Adrenal gland (tissue), 12 donors: ENCODE measurements around the gene UNC5A. TPM values are rescaled to one million over a fixed set of nuclear protein-coding genes. Genes with fewer than 3 reads are reported as not detected.

Source experiments
- DNase-seq, 7 donors: peaks; one replicate each; pipeline ENCODE4 v3.0.0-alpha.2; 2019 to 2020
- H3K27ac ChIP-seq, 5 donors: fragments of 200-600 bp; sonication (generic) in 4 of 5; 1 replicate in 3 of 5; 2 replicates in 2 of 5; pipeline versions ENCODE4 v1.5.1 to v1.8.0; 2016 to 2020; ENCODE audit warnings: mild to moderate bottlenecking in 1 of 5
- H3K27me3 ChIP-seq: fragments of 200-600 bp; 2 replicates; pipeline ENCODE4 v1.8.0; 2021
- H3K36me3 ChIP-seq, 2 donors: fragments of 200-600 bp; replicated peaks in 1 of 2; 1 replicate in 1 of 2; 2 replicates in 1 of 2; pipeline versions ENCODE4 v1.5.1 to v1.8.0; 2018 to 2022
- H3K4me1 ChIP-seq, 2 donors: fragments of 200-600 bp; replicated peaks in 1 of 2; 1 replicate in 1 of 2; 2 replicates in 1 of 2; pipeline versions ENCODE4 v1.5.1 to v1.8.0; 2018 to 2021
- H3K4me3 ChIP-seq, 4 donors: fragments of 200-600 bp; sonication (generic) in 3 of 4; one replicate each; pipeline ENCODE4 v1.5.1; 2016 to 2018
- H3K9me3 ChIP-seq, 3 donors: fragments of 200-600 bp; sonication (generic) in 1 of 3; replicated peaks in 1 of 3; 1 replicate in 2 of 3; 2 replicates in 1 of 3; pipeline versions ENCODE4 v1.5.1 to v1.8.0; 2016 to 2021
- POLR2A ChIP-seq, 2 donors: fragments of 450-650 bp; IDR thresholded peaks; one replicate each; pipeline ENCODE4 v1.6.1; 2017; ENCODE audit warnings: antibody characterized with exemption in 2 of 2, mild to moderate bottlenecking in 2 of 2, moderate library complexity in 1 of 2
- WGBS, 4 donors: extraction: QIAGEN DNeasy Blood & Tissue Kit in 2 of 4; methylation state at CpG; one replicate each; pipeline versions ENCODE4 v1.1.5 to v1.1.7; 2013 to 2017; 5-methylcytosine and 5-hydroxymethylcytosine counted together
- intact Hi-C, 2 donors: fragments of 100-400 bp; cut with DNase I; formaldehyde crosslinking; loops; one replicate each; pipeline versions ENCODE4 v1.14.1 to v1.15.0; 2022 to 2023
- polyA plus RNA-seq, 3 donors: library from polyadenylated mRNA; stranded (reverse); fragments of 200-250 nt in 2 of 3; fragments of 350-450 nt in 1 of 3; fragmentation: Illumina TruSeq in 1 of 3; extraction: RNeasy Lipid Tissue Mini Kit (QIAGEN cat#74804) in 1 of 3; gene quantifications; one replicate each; pipeline ENCODE4 v1.2.3, GENCODE V29; 2013 to 2014
- total RNA-seq, 9 donors: library from RNA; depleted of rRNA in 4 of 9; stranded (reverse); fragments of >200 nt in 4 of 9; fragments of 120-200 nt in 1 of 9; fragmentation: NEBNext Ultra II Directional in 1 of 9; extraction: Animal tissue kit (Norgen Biotek cat#: 25700) in 1 of 9; gene quantifications; one replicate each; pipeline versions ENCODE4 v1.1.0 to v1.2.4, GENCODE V29; 2013 to 2023
- TF ChIP-seq, protein P1 (sequence below), 6 experiments: fragments of 450-650 bp in 4 of 6; fragments of 200-600 bp in 2 of 6; sonication (generic) in 1 of 6; IDR thresholded peaks; 1 replicate in 5 of 6; 2 replicates in 1 of 6; pipeline versions ENCODE4 v1.5.1 to v1.8.0; 2016 to 2021; ENCODE audit warnings: antibody characterized with exemption in 6 of 6, mild to moderate bottlenecking in 2 of 6, moderate library complexity in 1 of 6
- donor health status: healthy with polysubstance abuse.
- donor health status: Bipolar disorder and iron deficiency.
- donor health status: DM: yes; HTN: yes; CAD: no.
- donor health status: DM: no; HTN: no; CAD: no.
- donor health status: DM: no; HTN: no; CAD: no.
- donor health status: DM: yes; HTN: yes; CAD: no.

Gene UNC5A
- total and polyA plus RNA-seq, 12 donors = 0.06 to 19.7 (median 3.5) TPM; not detected in 2

DNA sequence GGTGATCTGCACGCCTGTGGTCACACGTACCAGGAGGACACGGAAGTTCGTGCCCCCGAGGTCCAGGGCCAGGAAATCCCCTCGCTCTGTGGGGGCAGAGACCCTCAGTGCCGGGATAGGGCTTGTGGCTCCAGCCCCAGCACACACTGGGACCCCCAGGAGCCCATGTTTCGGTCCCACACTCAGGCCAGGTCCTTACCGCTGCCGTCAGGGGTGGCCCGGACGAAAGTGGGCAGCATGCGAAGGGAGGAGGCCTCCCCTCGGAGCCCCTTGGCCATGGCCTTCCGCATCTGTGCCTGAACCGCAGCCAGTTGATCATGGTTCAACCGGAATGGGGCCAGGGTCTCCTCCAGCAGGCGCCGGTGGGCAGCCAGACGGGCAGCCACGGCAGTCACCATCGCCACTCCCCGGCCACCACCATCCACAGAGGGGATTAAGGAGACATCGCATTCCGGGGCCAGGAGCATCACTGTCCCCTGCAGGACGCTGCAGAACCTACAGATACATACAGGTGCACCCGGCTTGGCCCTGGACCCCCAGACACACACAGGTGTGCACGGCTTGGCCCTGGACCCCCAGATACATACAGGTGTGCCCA, 77.0 kb downstream of the UNC5A start:
- intact Hi-C loops = no loop called here
- H3K4me1 ChIP-seq = no peaks in the 10 kb centered on the region
- H3K36me3 ChIP-seq = no peaks in the 10 kb centered on the region
- H3K9me3 ChIP-seq = no peaks in the 10 kb centered on the region
- no peaks in the 10 kb centered on the region for H3K27me3 ChIP-seq
- H3K27ac ChIP-seq = no peak overlapping the region
- WGBS, 4 donors = 87 to 93% (median 91%) methylated on average over 6 to 28 of the region's 28 CpGs
- TF ChIP-seq, protein P1, sequence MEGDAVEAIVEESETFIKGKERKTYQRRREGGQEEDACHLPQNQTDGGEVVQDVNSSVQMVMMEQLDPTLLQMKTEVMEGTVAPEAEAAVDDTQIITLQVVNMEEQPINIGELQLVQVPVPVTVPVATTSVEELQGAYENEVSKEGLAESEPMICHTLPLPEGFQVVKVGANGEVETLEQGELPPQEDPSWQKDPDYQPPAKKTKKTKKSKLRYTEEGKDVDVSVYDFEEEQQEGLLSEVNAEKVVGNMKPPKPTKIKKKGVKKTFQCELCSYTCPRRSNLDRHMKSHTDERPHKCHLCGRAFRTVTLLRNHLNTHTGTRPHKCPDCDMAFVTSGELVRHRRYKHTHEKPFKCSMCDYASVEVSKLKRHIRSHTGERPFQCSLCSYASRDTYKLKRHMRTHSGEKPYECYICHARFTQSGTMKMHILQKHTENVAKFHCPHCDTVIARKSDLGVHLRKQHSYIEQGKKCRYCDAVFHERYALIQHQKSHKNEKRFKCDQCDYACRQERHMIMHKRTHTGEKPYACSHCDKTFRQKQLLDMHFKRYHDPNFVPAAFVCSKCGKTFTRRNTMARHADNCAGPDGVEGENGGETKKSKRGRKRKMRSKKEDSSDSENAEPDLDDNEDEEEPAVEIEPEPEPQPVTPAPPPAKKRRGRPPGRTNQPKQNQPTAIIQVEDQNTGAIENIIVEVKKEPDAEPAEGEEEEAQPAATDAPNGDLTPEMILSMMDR (IDR thresholded peaks at IDR 0.05) = no peak
- TF ChIP-seq POLR2A (IDR thresholded peaks at IDR 0.05) = no peak
- H3K4me3 ChIP-seq = no peak overlapping the region
- DNase-seq = peak in 2 of 7 donors; percentile 12 to 51

DNA sequence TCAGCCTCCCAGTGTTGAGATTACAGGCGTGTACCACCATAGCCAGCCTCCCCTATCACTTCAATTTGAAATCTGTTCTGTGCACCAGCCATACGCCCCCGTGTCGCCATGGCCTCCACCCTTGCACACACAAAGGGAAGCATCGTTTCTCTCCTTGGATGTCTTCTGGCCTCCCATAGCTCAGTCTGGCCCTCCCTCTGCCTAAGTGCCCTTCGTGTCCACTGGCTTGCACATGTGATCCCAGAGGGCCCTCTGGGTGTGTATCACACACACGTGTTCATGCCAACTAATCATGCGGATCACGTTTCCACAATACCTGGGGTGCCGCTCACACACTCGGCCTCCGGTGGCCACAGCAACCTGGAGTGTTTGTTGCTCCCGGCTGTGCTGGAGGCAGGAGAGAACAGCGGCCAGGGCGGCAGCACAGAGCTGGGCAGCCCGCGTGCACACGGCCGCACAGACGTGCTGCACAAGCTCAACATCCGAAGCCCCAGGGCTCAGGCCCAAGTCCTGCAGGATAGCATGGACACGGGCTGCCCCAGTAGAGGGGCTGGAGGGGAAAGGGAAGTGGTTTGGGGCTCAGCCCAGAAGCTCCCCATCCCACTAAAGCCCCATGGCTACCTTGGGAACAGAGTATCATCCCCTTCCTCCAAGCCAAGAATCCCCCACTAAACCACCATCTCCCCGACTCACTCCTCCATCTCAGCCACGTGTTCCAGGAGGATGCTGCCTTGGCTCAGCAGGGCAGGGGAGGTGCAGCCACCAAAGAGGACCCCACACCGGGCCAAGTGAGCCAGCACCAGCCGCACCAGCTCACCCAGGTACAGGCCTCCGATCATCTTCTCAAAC, 77.9 kb downstream of the UNC5A start:
- no peaks in the 10 kb centered on the region for H3K9me3 ChIP-seq
- H3K27ac ChIP-seq = no peak overlapping the region
- H3K4me1 ChIP-seq = no peaks in the 10 kb centered on the region
- H3K36me3 ChIP-seq = no peaks in the 10 kb centered on the region
- H3K27me3 ChIP-seq = no peaks in the 10 kb centered on the region
- intact Hi-C loops = no loop called here
- TF ChIP-seq, protein P1 (IDR thresholded peaks at IDR 0.05) = no peak
- TF ChIP-seq POLR2A (IDR thresholded peaks at IDR 0.05) = no peak
- H3K4me3 ChIP-seq = no peak overlapping the region
- WGBS, 4 donors = 87 to 91% (median 88%) methylated on average over 9 to 27 of the region's 27 CpGs
- DNase-seq = peak in 2 of 7 donors; percentile 5 to 46

DNA sequence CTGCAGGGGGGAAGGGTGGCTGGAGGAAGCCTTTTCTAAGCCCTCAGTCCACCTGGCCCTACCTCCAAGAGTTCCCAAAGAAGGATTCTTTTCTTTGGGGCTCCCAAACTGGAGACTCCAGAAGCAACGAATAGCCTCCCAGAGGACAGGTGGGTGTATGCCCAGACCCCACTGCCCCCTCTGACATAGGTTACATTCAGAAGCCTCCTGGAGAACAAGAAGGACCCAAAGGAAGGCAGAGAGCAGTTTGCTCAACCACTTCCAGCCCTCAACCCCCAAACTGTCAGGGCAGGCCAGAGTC, 78.5 kb downstream of the UNC5A start:
- intact Hi-C loops = no loop called here
- Histone ChIP-seq H3K27ac (no peak overlapping the region), H3K4me3 (no peak overlapping the region), H3K4me1 (no peaks in the 10 kb centered on the region), H3K36me3 (no peaks in the 10 kb centered on the region), H3K9me3 (no peaks in the 10 kb centered on the region), H3K27me3 (no peaks in the 10 kb centered on the region)
- peak in 2 of 7 donors; percentile 3 to 35 for DNase-seq
- 89 to 100% (median 92%) methylated on average over 1 of the region's 1 CpG; no CpG with 5 or more reads in 1 of the 4 donors for WGBS, 4 donors
- no peak for TF ChIP-seq POLR2A (IDR thresholded peaks at IDR 0.05)
- TF ChIP-seq, protein P1 (IDR thresholded peaks at IDR 0.05) = no peak

DNA sequence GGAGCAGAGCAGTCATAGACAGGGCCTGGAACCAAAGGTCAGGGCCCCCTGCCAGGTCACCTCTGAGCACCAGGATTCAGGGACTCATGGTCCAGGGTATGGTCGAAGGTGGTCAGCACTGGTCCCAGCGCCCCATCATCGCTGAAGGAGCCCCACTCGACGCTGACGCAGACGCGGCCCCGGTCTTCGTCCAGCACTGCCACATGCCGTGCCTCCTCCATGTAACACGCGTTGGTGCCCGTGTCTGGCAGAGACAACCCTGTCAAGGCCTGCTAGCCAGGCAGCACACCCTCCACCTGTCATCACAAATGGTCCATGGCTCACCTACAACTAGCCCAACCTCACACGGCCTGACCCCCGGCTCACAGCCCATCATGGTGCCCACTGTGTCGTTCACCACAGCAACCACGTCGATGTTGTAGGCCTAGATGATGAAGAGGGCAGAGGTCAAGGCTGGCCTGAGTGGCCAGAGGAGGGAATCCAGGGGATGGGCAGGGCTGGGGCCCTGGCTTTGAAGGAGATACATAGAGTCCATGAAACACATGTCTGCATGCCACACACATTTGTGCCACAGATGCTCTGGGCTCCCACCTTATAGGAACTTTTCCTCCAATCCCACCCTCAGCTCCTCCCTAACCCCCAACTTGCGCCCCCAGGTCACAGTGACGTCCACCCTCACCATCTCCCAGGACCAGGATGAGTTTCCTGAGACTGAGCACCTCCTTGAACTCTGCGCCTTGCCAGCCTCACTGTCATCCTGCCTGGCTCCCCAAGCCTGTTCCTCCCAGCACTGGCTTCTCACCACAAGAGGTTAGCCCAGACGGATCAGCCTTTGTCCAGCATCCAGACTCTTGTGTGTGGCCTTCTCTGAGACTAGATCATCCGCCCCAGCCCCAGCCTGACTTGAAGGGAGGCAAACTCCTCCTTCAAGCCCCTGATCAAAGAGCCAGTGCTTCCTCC, 79.2 kb downstream of the UNC5A start:
- intact Hi-C loops = no loop called here
- H3K9me3 ChIP-seq = no peaks in the 10 kb centered on the region
- H3K27me3 ChIP-seq = no peaks in the 10 kb centered on the region
- no peaks in the 10 kb centered on the region for H3K4me1 ChIP-seq
- no peaks in the 10 kb centered on the region for H3K36me3 ChIP-seq
- no peak for TF ChIP-seq POLR2A (IDR thresholded peaks at IDR 0.05)
- TF ChIP-seq, protein P1 (IDR thresholded peaks at IDR 0.05) = no peak
- H3K4me3 ChIP-seq = no peak overlapping the region
- WGBS, 4 donors = 87 to 92% (median 89%) methylated on average over 18 to 24 of the region's 24 CpGs
- H3K27ac ChIP-seq = no peak overlapping the region
- DNase-seq = peak in 2 of 7 donors; percentile 11 to 44
